ENCODE data around the gene ZNF394.
"Not testable (repeated sequence)": the region's sequence is repeated elsewhere in the genome, so short reads cannot be mapped to it uniquely, and the experiment has no call there.

Gene ZNF394

DNA sequence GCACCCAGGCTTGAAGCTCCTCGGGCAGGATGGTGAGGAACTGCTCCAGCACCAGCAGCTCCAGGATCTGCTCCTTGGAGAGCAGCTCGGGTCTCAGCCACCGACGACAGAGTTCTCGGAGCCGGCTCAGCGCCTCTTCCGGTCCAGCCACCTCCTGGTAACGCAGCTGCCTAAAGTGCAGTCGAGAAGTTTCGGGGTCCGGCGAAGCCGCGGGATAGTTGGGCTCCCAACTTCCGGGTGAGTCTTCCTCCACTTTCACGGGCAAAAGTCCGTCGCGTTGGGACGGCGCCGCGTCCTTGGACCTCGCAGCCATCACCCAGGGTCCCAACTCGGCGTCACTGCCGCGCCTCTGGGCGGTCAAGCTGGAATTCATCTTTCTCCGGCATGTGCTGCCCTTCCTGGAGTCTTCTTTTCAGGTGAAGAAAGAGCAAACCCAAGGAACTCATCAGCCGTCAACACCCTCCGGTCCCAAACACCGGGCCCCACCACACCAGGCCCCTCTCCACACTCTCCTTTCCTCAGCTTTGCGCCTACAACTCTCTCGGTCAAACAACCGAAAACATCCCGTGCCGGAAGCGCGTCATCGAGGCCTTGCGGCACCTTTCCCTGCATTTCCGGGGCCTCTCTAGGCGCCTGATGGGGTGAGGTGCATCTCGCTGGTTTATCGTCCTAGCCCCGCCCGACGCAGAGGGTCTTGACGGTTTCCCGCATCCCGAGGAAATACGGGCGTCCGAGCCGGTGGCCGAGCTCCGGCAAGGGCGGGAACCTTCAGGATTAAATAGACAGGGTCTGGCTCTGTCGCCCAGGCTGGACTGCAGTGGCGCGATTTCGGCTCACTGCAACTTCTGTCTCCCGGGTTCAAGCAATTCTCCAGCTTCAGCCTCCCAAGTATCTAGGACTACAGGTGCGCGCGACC is at the start of gene ZNF394:
ZNF394 (minus strand) TSS at position 561 of the 916 bp plus-strand sequence; CDS start at position 373, 188 bp downstream.
- DNase-seq: peak; percentile 91

DNA sequence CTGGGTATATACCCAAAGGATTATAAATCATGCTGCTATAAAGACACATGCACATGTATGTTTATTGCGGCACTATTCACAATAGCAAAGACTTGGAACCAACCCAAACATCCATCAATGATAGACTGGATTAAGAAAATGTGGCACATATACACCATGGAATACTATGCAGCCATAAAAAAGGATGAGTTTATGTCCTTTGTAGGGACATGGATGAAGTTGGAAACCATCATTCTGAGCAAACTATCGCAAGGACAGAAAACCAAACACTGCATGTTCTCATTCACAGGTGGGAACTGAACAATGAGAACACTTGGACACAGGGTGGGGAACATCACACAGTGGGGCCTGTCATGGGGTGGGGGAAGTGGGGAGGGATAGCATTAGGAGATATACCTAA is 49.5 kb upstream of the ZNF394 start:
- not testable (repeated sequence) for DNase-seq

DNA sequence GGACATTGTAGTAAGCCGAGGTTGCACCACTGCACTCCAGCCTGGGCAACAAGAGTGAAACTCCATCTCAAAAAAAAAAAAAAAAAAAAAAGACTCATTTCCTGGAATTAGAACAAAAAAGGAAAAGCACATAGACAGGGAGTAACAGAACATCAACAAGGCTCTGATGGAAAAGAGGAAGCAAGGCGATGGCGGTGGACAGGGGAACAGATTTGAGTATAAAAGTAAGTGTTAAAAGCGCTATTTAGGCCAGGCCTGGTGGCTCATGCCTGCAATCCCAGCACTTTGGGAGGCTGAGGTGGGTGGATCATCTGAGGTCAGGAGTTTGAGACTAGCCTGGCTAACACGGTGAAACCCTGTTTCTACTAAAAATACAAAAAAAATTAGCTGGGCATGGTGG is 45.2 kb upstream of the ZNF394 start:
- not testable (repeated sequence) for DNase-seq

DNA sequence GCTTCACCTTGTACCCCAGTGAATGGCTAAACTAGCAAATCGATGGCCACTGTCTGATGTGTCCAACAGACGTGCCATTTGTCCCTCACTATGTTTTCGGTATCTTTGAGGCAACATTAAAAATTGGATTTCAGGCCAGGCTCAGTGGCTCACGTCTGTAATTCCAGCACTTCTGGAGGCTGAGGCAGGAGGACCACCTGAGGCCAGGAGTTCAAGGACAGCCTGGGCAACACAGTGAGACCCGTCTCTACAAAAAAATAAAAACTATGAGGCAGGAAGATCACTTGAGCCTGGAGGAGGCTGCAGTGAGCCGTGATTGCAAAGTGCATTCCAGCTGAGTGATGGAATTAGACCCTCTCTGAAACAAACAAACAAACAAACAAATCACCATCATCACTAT is 43.8 kb upstream of the ZNF394 start:
- DNase-seq: no peak

DNA sequence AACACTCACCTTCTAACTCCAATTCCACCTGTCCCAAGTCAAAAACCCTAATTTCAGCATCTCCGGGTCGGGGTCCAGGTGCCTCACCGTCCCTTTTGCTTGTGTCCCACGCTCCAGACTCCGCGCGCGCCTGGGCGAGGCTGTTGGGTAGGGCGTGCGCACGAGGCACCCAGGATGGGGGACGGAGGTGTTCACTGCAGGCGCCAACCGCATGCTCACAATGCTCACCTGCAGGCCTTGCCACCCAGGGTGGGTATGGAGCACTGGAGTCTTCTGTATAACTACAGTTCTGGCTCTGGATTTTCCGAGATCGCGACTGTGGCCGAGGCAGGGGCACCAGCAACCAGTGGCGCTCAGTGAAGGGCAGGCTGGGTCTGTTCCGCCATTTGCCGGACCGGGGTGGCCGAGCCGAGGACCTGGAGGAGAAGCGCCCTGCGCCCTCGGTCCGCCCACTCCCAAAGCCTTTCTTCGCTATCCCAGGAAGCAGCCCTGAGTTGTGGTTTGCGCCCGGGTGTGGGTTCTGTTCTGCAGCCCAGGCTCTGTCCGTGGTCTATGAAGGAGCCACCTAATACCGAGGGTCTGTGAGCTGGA is 43.1 kb upstream of the ZNF394 start:
- DNase-seq: no peak

DNA sequence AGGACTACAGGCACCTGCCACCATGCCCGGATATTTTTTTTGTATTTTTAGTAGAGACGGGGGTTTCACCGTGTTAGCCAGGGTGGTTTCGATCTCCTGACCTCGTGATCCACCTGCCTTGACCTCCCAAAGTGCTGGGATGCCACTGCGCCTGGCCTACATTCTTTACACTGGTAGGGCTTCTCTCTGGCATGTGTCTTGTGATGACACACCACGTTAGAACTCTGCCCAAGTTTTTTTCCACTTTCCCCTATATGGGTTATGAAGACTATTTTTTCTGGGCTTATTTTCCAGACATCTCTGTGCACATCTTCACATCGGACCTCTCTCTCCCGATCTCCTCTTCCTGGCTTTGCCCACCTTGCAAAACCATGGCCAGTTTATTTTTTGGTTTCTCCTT is 41.1 kb upstream of the ZNF394 start:
- no peak for DNase-seq

DNA sequence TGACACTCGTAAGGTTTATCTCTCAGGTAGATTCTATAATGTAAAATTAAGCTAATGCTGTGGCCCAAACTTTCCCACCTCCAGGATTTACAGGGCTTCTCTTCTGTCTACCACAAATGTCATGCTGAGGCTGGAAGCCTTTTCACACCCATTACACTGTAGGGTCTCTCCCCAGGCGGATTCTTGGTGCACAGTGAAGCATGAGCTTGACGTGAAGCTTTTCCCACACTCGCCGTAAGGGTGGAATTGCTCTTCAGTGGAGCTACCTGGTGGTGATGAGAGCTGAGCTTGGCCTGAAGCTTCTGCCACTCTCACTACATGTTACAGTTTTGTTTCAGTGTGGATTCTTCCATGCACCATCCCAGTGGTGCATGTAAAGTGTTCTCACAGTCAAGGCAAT is 40.5 kb upstream of the ZNF394 start:
- DNase-seq: no peak

DNA sequence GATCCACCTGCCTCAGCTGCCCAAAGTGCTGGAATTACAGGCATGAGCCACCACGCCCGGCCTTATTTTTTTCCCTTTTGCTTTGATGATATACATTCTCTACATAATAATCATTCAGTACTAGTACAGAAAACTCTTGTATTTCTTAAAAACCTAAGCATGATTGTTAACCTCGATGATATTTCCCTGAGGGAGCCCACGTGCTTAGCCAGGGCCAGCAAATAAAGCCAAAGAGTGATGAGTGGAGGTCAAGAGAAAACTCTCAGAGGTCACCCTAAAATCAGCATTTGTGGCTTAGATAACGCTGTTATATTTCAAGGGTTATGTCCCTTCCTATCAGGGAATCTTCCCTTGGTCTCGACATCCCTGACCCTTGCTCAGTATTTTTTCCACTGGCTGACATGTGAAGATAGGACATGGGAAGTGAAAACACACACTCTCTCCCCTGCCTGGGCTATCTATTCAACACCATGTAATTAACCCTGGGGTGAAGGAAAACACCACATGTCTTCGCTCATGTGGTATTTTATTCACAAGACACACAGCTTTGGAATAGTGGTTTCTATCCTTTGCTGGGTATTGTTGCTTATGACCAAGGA is 39.2 kb upstream of the ZNF394 start:
- DNase-seq: no peak

DNA sequence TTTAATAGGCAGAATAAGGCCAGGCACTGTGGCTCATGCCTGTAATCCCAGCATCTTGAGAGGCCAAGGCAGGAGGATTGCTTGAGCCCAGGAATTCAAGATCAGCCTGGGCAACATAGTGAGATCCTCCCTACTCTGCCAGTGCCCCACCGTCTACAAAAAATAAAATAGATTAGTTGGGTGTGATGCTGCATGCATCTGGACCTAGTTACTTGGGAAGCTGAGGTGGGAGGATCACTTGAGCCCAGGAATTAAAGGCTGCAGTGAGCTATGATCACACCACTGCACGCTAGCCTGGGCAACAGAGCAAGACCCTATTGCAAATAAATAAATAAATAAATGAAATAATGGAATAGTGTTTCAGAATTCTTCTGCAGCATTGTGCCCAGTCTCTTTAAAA is 35.6 kb upstream of the ZNF394 start:
- no peak for DNase-seq

DNA sequence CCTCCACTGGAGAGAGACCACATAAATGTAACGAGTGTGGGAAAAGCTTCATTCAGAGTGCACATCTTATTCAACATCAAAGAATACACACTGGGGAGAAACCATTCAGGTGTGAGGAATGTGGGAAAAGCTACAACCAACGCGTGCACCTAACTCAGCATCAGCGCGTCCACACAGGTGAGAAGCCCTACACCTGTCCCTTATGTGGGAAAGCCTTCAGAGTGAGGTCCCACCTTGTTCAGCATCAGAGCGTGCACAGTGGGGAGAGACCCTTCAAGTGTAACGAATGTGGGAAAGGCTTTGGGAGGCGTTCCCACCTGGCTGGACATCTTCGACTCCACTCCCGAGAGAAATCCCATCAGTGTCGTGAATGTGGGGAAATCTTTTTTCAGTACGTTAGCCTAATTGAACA is 31.3 kb upstream of the ZNF394 start:
- DNase-seq: no peak

DNA sequence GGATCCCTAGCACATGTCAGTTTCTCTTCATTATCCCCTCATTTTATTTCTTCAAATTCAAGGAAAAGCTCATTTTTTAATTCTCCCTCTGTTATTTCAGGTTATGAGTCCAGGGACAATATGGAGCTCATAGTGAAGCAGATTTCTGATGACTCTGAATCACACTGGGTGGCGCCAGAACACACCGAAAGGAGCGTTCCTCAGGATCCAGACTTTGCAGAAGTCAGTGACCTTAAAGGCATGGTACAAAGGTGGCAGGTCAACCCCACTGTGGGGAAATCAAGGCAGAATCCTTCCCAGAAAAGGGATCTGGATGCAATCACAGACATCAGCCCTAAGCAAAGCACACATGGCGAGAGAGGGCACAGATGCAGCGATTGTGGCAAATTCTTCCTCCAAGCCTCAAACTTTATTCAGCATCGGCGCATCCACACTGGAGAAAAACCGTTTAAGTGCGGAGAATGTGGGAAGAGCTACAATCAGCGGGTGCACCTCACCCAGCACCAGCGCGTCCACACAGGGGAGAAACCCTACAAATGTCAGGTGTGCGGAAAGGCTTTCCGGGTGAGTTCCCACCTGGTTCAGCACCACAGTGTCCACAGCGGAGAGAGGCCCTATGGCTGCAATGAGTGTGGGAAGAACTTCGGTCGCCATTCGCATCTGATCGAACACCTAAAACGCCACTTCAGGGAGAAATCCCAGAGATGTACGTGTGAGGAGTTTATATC is 25.8 kb upstream of the ZNF394 start:
- DNase-seq: peak in 1 of 2 donors; percentile 17

DNA sequence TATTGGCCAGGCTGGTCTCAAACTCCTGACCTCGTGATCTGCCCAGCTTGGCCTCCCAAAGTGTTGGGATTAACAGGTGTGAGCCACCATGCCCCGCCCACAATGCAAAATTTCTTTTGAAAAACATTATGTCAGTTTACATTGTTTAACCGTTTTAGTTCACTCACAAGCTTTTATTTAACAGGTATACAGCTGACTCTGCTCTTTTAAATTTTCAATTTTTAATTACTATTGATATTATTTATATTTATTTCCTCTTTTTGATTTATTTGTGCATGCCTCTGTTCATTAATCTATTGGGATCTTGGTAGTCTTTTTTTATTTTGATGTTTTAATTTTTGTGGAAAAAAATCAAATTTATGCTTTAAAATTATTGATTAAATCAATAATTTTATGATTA is 21.3 kb upstream of the ZNF394 start:
- DNase-seq: no peak

DNA sequence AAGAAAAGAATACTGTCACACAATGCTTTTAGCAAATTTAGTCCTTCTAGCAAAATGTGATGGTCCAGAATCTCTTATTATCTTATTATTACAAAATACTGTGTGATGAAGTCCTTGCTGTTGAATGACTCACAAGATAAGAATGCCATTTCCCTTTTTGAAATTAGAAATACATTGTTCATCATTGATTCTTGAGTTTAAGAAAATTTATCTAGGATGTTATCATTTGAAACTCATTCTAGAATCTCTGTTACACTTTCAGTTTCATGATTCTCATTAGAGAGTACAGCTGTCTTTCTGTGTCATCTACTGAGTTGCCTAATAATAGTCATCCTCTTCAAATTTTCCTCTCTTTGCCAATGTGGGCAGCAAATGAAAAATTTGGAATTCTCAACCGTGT is 14.0 kb upstream of the ZNF394 start:
- DNase-seq: no peak

DNA sequence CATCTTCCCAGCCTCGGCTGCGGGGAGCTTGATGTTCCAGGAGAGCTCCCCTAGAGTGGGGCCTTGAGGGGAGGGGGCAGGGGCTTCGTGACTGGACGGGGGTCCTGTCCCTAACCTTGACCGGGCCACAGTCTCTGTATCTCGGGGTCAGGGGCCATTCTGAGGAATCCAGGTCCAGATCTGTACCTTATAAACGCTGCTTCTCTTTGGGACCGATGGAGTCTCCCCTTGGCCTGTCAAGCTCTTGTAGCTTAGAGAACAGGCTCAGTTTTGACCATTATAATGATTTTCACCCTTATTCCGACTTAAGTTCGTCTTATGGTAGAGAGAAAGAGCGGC is 5.2 kb upstream of the ZNF394 start:
- no peak for DNase-seq

DNA sequence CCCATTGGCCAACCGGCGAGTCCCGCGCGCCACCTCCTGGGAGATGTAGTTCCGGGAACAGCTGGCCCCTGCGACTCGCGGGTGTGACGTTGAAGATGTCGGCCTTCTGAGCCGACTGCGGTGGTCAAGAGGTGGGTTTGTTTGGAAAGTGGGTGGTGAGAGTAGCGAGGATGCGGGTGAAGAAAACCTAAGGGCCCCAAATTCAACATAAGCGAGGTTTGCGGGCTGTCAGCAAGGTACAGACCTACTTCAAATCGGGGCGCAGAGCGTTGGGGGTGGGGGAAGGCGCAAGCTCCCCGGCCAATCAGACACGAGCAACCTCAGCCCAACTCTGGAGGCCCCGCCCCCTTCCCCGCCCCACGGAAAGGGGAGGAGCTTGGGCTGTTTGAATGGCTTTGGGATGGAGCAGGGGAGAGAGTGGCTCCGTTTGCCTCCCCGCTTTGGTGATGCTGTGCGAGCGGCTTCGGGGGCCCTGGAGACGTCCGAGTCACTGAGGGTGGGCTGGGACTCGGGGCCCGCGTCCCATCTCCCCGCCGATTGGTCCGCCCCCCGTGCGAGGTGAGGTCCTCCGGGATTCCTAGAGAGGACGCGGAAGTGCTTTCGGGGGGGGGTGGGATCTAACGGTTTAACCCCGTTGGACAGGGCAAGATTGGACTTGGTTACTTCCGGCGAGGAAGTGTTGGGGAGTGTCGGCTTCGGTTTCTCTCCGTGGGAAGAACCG is 4.7 kb upstream of the ZNF394 start, which contains the start of gene ZKSCAN5:
ZKSCAN5 (plus strand) TSS at position 60 of the 721 bp plus-strand sequence. CDS start 1,383 bp downstream, outside the sequence.
- DNase-seq: peak; percentile 96 to 97

DNA sequence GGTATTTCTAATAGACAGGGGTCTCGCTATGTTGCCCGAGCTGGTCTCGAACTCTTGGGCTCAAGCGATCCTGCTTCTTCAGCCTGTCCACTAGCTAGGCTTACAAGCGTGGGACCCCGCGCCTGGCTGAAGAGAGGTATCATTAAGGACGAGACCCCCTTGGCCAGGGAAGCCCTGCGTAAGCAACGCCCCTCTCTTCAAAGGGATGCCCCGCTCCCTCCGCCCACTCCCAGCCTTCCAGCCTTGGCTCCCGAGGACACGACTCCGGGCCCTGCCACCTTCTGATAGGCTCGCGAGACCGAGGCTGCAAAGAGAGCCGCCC is 4.2 kb upstream of the ZNF394 start:
- no peak for DNase-seq

DNA sequence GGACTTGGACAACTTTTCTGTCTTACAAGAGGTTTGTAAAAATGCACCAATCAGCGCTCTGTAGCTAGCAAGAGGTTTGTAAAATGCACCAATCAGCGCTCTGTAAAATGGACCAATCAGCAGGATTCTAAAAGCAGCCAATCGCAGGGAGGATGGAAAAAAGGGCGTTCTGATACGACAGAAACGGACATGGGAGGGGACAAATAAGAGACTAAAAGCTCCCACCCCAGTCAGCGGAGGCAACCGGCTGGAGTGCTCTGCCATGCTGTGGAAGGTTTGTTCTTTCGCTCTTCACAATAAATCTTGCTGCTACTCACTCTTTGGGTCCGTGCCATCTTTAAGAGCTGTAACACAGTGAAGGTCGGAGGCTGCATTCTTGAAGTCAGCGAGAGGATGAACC is 1.2 kb upstream of the ZNF394 start:
- peak in 1 of 2 donors; percentile 15 for DNase-seq

DNA sequence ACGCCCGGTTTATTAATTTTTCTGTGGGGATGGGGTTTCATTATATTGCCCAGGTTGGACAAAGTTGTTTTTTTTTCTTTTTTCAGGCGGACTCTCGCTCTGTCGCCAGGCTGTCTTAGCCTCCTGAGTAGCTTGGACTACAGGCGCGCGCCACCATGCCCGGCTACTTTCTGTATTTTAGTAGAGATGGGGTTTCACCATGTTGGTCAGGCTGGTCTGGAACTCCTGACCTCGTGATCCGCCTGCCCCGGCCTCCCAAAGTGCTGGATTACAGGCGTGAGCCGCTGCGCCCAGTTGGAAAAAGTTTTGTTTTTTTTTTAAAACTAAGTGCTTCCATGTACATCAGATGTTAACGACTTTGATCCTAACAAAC is 542 bp upstream of the ZNF394 start:
- DNase-seq: no peak

DNA sequence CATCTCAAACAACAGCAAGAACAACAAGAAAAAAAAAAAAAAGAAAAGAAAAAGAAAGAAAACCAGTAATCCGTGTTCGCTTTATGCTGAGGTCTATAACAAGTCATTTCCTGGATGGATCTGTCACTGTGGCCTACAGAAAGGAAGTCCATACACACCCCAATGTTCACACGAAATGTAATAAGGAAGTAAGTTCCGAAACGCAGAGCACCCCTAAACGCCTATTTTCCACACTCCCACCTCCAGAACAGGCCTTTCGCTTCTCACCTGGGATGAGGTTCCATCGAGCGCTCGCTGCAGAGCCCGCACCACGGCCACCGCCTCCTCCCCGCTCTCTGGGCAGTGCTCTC is 735 bp downstream of the ZNF394 start:
- DNase-seq: peak; percentile 27 to 61

DNA sequence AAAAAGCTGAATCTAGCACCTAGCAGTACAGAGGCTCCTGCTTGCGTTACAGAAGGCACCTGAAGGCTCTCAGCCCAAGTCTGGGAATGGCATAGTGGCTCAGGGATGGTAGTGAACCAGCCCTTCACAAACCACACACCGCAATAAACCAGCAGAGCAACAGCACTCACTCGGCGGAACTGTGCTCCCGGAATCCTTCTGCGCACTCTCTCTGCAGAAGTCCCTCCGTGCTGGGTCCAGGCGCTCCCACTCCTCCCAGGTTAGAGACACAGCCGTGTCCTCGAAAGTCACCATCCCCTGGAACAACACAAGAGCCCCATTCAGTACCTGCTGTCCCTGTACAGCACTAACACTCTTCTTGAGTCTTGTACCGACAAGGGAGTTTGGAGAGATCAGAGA is 1.5 kb downstream of the ZNF394 start:
- DNase-seq: no peak

DNA sequence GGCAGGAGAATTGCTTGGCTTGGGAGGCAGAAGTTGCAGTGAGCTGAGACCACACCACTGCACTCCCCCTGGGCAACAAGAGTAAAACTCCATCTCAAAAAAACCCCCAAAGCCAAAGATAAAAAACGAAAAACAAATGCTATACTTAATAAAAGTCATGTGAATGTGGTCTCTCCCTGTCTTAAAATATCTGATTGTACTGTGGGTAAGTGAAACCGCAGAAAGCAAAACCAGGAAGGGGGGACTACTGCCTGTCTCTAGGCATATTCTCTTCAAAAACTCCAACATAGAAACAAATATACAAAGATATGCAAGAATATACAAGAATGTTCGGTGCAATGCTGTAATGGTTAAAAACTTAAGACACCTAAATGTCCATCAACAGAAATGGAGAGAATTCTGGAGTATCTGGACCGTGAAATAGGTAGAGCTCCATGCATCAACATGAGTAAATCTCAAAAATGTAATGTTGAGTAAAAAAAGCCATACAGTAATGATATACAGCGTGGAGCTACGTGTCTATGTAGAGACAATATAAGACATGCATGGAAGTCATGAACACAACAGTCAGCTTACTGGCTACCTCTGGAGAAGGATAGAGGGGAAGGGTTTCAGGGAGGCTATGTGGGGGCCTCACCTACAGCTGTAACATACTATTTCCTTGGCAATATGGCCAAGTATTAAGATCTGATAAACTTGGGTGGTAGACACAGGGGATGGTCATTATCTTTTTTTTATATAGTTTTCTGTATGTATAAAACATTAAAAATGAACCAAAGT is 2.1 kb downstream of the ZNF394 start:
- peak in 1 of 2 donors; percentile 32 for DNase-seq

DNA sequence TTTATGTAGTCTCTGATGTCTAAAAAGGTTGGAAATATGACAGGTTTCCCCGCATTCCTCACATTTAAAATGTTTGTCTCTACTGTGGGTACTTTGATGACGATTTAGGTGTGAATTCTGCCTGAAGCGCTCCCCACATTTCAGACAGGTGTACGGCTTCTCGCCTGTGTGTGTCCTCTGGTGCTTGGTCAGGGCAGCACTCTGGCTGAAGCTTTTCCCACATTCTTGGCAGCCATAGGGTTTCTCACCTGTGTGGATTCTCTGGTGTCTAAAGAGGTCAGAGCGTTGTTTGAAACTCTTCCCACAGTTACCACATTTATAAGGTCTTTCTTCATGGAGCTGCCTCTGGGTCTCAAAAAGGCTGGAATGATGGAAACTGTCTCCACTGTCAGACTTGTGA is 6.3 kb downstream of the ZNF394 start:
- DNase-seq: no peak

All from CD4-positive, alpha-beta T cell treated with Interleukin-4 for 1 hour (primary cell).